Lung (tissue), 12 donors: ENCODE measurements around the gene CLPX. TPM values are rescaled to one million over a fixed set of nuclear protein-coding genes. Genes with fewer than 3 reads are reported as not detected.

ENCODE experiments used
- ATAC-seq: fragments of 200-7000 bp; cut with Tn5 transposase; one replicate; pipeline ENCODE4 v1.9.1; 2020; ENCODE audit warnings: moderate number of reproducible peaks; ENCODE audit not compliant: insufficient read depth, low FRiP score
- DNase-seq, 3 donors: peaks; one replicate each; pipeline ENCODE4 v3.0.0-alpha.2; 2013 to 2017
- H3K27ac ChIP-seq, 2 donors: one replicate each; pipeline ENCODE4 v1.5.1; 2013; ENCODE audit warnings: mild to moderate bottlenecking in 2 of 2, moderate library complexity in 2 of 2, control low read depth in 1 of 2, inconsistent platforms in 1 of 2, low read depth in 1 of 2, low read length in 1 of 2
- H3K27me3 ChIP-seq, 3 donors: one replicate each; pipeline ENCODE4 v1.5.1; 2013; ENCODE audit warnings: low read length in 2 of 3; ENCODE audit not compliant: control insufficient read depth in 3 of 3, insufficient read depth in 3 of 3
- H3K36me3 ChIP-seq, 4 donors: one replicate each; pipeline ENCODE4 v1.5.1; 2013; ENCODE audit warnings: low read length in 4 of 4, mild to moderate bottlenecking in 1 of 4, moderate library complexity in 1 of 4; ENCODE audit not compliant: control insufficient read depth in 4 of 4, insufficient read depth in 4 of 4
- H3K4me1 ChIP-seq, 5 donors: one replicate each; pipeline ENCODE4 v1.5.1; 2013; ENCODE audit warnings: low read length in 5 of 5, mild to moderate bottlenecking in 2 of 5, moderate library complexity in 1 of 5; ENCODE audit not compliant: control insufficient read depth in 5 of 5, insufficient read depth in 5 of 5
- H3K4me3 ChIP-seq: one replicate; pipeline ENCODE4 v1.5.1; 2013; ENCODE audit warnings: mild to moderate bottlenecking, control low read depth, moderate library complexity
- H3K9ac ChIP-seq, 2 donors: one replicate each; pipeline ENCODE4 v1.5.1; 2013; ENCODE audit warnings: low read length in 2 of 2, control low read depth in 1 of 2; ENCODE audit not compliant: insufficient read depth in 1 of 2
- H3K9me3 ChIP-seq, 4 donors: one replicate each; pipeline ENCODE4 v1.5.1; 2013; ENCODE audit warnings: low read length in 3 of 4, mild to moderate bottlenecking in 1 of 4, moderate library complexity in 1 of 4; ENCODE audit not compliant: control insufficient read depth in 4 of 4, insufficient read depth in 3 of 4
- CTCF ChIP-seq: IDR thresholded peaks from 2 replicates; pipeline ENCODE4 v1.5.1; 2012; ENCODE audit warnings: mild to moderate bottlenecking; ENCODE audit errors: control extremely low read depth, extremely low read depth
- WGBS, 2 donors: extraction: QIAGEN DNeasy Blood & Tissue Kit; methylation state at CpG; one replicate each; pipeline ENCODE4 v1.1.7; 2013; 5-methylcytosine and 5-hydroxymethylcytosine counted together
- polyA plus RNA-seq, 2 donors: library from polyadenylated mRNA; stranded (reverse); fragments of 200-250 nt; gene quantifications; one replicate each; pipeline ENCODE4 v1.2.1, GENCODE V29; 2013
- total RNA-seq, 2 donors: library from RNA; depleted of rRNA in 1 of 2; stranded (reverse); fragments of >200 nt in 1 of 2; gene quantifications; one replicate each; pipeline ENCODE4 v1.2.1, GENCODE V29; 2014 to 2021
- donor health status: control.
- donor health status: control.
- donor health status: Bipolar disorder and iron deficiency.
- donor health status: healthy.
- donor health status: DM: yes; HTN: yes; CAD: no.

The CLPX gene
- total and polyA plus RNA-seq, 4 donors: 11.2 to 93.6 (median 31.3) TPM

- Histone ChIP-seq H3K9ac (no peak overlapping the region), H3K27me3 (no peaks in the 10 kb centered on the region), H3K4me1 (peaks cover 0 to 32% (median 6%) of the 10 kb centered on the region in 5 donors), H3K9me3 (no peaks in the 10 kb centered on the region), H3K27ac (no peak overlapping the region), H3K4me3 (no peak overlapping the region), H3K36me3 (no peaks in the 10 kb centered on the region)
- WGBS, 2 donors: 83 to 91% methylated on average over 6 of the region's 6 CpGs
- DNase-seq (no peak), ATAC-seq (no peak)
- no peak for TF ChIP-seq CTCF
These were observed 22.2 kb upstream of the CLPX start for GRCh38 chr15:65207280-65207840.

- Histone ChIP-seq H3K27me3 (no peaks in the 10 kb centered on the region), H3K9ac (no peak overlapping the region), H3K36me3 (no peaks in the 10 kb centered on the region), H3K27ac (no peak overlapping the region), H3K4me3 (no peak overlapping the region), H3K4me1 (peaks cover 0 to 26% (median 6%) of the 10 kb centered on the region in 5 donors), H3K9me3 (no peaks in the 10 kb centered on the region)
- DNase-seq (no peak), ATAC-seq (no peak)
- WGBS, 2 donors: 96 to 97% methylated on average over 20 of the region's 20 CpGs
- TF ChIP-seq CTCF: no peak
These were observed 21.6 kb upstream of the CLPX start for GRCh38 chr15:65206750-65207149.

GRCh38 chr15:65204931-65205660 lies 20.0 kb upstream of the CLPX start:
- H3K9me3 ChIP-seq: no peaks in the 10 kb centered on the region
- H3K27ac ChIP-seq: no peak overlapping the region
- no peak for TF ChIP-seq CTCF
- H3K9ac ChIP-seq: no peak overlapping the region
- H3K4me1 ChIP-seq: peaks cover 0 to 10% (median 0%) of the 10 kb centered on the region in 5 donors
- no peak for ATAC-seq
- WGBS, 2 donors: 94% methylated on average over 12 of the region's 12 CpGs
- DNase-seq: no peak
- H3K36me3 ChIP-seq: no peaks in the 10 kb centered on the region
- H3K4me3 ChIP-seq: no peak overlapping the region
- H3K27me3 ChIP-seq: no peaks in the 10 kb centered on the region
